Renal cortical epithelial cell (primary cell): ENCODE data around the gene ENAH. TPM values are rescaled to one million over a fixed set of nuclear protein-coding genes. Genes with fewer than 3 reads are reported as not detected.

ENCODE experiments used
- DNase-seq: peaks from one replicate; pipeline ENCODE4 v3.0.0-alpha.2; 2011; ENCODE audit warnings: low read depth
- total RNA-seq: library from RNA; depleted of rRNA; stranded (reverse); fragments of >200 nt; gene quantifications from 2 replicates; pipeline ENCODE4 v1.2.3, GENCODE V29; 2014

ENAH gene
- total RNA-seq, 1 donor from 2014 or later = 205 TPM

DNA sequence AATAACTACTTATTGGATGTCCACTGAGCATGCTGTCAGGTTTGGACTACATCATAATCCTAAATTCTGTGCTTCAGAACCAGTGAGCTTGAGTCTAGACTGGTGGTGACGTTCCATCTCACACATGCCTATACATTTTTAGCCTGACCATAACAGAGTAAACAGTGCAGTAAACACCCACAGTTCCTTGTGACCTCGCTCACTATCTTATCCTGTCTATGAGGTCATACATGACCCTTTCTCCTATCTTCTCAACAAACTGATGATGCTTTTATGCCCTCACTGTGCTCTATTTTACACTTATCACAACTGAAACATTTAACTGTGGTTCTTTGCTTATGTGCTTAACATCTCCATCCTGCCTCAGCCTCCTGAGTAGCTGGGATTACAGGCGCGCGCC, 91.2 kb downstream of the ENAH start:
- no peak for DNase-seq

DNA sequence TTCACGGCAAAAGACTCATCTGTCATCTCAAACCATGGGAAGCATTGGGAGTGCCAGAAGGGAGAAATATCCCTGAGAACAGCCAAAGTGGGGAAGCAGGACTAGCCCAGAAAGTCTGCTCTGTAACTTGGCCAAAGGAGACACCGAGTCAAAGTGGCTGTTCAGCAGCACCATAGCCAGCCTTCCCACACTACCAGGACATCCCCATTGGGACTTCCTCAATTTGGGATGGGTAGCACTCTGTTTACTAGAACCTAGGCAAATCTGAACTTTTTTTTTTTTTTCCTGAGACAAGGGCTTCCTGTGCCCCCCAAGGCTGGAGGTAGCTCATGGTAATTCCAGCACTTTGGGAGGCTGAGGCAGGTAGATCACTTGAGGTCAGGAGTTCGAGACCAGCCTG, 93.0 kb downstream of the ENAH start:
- no peak for DNase-seq

DNA sequence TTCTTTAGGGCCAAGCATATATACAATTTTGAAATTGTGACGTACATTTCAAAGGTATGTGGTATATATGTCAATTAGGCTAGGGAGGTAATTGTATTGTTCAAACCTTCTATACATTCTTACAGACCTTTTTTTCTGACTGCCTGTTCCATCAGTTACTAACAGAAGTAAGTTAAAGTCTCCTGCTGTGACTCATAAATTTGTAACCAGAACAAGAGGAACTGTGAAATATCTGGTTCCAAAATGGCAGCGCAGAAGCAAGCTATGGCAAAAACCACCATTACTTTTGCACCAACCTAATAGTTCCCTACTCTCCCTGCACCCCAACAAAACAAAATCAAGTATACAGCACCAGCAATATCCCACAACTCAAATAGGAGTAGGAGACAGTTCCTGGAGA, 93.6 kb downstream of the ENAH start:
- DNase-seq = no peak

DNA sequence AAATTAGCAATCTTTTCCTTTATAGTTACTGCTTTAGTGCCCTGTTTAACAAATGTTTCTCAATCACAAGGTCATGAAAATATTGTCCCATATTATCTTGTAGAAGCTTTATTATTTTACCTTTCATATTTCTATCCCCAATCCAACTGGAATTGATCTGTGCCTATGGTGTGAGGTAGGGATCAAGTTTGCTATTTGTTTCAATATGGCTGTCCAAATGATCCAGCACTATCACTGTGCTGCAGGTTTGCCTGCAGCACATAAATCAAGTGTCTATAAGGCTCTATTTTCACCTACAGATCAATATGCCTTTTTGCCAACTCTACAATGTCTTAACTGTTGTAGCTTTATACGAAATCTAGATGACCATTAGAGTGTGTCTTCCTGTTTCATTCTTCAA, 96.2 kb downstream of the ENAH start:
- DNase-seq = no peak

DNA sequence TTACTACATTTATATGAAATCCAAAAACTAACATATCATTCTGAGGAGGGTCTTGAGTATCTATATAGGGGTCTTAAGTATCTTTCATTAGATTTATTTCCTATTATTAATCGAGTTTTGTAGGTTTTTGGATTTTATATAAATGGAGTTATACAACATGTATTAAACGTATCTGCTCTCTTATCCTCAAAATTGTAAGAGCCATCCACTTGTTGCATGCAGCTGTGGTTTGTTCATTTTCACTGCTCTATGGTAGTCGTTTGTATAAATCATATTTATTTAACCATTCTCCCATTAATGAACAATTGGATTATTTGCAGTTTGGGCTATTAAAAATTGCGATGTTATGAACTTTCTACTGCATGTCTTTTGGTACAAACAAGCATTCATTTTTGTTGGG, 97.1 kb downstream of the ENAH start:
- no peak for DNase-seq

DNA sequence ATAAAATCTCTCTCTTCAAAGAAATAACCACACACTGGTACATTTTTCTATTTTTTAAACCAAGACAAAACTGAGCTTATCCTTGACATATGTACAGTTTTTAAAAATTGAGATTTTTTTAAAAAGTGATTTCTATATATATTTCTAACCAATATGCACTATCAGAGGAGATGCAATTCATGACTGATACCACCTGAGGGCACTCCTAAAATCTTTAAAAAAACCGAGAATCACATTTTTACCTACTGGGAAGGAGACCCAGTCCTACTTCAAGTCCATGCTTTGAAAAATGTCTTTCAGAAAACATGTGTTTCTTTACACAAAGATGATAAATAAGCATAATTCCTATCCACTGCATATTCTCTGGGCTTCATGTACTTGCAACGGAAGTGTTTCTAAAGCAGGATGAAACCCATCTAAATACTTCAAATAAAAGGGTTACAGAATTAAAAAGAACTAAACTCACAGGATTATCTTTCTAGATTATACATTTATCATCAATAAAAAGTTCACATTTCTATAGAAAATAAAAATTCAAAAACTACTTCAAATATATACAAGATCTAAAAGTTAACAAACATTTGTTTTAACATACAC, 98.6 kb downstream of the ENAH start:
- DNase-seq = peak; percentile 34

DNA sequence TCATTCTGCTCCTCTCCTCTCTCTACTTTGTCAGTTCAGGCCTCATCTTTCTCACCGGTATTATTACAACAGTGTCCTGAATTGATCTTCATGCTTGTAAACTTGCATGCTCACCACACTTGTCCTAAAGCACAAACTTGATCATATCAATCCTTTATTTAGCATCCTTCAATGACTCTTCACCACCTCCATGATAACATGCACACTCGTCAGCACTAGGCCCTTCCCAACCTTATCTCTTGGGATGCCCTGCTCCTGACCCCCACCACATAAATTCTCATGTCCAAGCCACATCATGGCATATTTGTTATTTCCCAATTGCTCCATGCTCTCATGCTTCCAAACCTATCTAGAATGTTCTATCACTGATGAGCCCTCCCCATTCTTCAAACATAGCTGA, 103.1 kb downstream of the ENAH start:
- DNase-seq = no peak

DNA sequence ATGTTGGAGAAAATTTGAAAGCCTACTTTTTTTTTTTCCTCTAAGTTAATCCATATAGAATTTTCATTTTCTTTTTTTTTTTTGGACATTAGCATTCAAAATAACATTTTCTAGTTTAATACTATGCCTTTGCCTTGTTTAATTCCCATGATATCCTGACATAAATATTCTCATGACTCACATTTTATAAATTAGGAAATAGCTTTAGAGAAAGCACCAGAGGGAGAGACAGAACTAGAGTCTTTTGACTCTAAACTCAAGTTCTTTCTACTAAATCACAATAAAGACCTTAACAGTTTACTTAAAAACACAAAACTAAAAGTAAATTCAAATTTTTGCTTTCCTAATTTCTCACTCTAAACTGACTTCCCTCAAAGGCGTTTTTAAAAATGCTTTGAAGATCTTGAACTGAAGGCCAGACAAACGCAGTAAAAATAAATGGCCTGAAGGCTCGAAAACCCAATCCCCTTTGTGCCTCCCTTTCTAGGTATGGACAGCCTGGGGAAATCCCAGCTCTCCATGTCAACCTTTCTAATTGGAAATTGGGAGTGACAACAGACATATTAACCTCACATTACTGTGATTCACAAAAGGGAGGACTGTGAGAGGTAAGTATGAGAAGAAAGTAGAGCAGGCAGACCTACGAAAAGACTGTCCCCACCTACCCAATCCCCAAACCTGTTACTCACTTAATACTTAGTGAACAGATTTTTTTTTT, 104.6 kb downstream of the ENAH start:
- no peak for DNase-seq

DNA sequence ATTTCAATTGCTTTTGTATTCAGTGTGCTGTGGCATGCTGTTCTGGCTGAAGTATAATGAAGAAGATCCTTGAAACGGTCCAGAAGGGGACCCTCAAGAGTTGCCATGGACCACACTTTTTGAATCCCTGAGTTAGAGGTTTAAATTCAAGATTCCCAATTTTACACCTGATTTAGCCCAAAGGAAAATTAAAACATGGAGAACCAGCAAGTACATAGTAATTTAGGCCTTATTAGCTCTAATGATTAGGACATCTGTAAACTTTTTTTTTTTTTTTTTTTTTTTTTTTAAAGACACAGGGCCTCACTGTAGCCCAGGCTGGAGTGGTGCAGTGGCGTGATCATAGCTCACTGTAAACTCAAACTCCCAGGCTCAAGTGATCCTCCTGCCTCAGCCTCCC, 107.3 kb downstream of the ENAH start:
- DNase-seq = no peak

DNA sequence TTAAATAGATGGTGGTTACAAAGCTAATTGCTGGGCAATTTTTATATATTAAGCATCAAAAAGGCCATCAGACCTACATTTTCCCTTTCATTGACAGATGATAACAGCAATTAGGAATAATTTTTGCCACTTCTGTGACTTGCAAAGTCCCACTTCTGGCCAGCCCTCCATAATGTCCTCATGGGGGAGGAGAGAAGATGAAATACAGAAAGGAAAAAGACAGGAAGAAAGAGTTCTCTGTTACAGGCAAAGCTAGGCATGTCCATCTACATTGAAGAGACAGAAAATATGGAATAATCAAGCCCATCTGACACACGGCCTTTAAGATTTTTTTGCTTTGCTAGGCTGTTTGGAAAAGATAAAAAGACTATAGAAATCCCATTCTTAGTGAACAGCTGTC, 108.0 kb downstream of the ENAH start:
- no peak for DNase-seq

DNA sequence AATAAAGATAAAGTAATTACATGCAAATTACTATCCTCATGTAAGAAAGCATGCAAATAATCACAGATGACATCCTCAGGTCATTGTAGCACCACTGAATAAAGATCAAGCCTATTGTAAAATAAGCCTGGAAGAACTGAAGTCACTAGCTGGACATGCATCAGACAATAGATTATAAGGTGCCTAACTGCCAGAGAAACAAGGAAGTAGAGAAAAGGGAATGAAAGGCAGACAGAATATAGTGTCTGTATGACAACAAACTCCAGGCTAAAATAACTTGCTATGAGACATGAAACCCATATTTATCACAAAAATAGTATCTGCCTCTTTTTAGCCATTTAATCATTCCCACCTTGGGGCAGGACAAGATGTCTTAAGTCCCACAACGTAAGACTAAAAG, 108.7 kb downstream of the ENAH start:
- DNase-seq = no peak

DNA sequence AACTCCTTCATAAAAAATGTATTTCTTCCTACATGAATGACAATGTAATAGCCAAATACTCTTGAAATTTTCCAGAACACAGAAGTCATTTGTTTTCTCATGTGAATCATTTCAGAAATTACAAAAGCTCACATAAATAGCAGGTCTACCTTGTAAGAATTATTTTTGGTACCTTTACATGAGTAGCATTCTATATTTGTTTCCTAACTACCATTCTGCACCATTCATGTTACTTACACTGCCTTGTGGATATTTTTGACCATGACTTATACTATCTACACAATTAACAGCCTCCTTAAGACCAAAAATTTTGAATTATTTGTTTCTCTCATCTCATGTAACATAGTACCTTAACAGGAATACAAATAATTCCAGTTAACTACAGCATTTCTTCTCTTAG, 109.6 kb downstream of the ENAH start:
- no peak for DNase-seq

DNA sequence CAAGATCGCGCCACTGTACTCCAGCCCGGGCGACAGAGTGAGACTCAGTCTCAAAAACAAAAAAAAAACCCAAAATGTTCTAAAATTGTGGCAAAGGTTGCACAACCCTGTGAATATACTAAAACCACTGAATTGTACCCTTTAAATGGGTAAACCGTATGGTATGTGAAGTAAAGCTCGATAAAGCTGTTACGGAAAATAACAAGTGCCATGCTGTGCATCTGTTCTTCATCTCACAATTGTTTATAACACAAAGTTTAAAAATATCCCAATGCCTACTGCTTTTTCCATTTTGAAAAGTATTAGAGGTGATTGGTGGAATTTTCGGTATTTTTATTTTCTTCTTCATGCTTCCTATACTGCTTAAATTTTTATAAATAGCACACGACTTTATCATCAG, 111.5 kb downstream of the ENAH start:
- DNase-seq = no peak

DNA sequence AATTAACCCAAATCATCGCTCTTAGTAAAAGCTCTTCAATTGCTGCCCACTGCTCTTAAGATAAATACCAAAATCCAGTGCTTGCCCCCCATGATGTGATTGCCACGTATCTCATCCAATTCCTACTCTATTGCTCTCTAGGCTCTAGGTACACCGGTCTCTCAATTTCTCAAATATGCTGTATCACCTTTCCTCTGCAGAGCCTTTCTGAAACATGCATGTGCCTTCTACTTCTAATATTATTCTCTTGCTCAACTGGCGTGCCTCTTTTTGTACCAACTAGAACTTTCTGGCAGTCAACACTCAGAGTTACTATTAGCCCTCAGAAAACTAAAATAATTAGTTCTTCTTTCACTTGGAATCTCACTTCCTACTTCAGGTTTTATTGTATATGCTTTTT, 113.3 kb downstream of the ENAH start:
- no peak for DNase-seq

DNA sequence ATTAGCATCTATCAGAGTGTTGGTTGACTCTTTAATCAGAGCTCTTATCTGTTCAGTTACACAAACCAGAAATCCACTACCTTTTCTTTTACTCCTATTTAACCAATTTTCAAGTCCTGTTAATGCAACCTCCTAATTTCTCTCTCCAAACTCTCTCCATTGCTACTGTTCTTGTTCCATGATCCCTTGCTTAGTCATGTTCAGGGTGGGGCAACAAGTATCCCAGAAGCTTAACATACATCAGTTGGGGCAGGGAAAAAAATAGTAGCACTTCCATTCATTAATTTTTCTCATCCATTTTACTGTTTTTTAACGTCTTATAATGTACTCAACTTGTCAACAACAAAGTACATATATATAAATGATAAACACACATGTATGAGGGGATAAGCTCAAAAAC, 113.9 kb downstream of the ENAH start:
- no peak for DNase-seq

DNA sequence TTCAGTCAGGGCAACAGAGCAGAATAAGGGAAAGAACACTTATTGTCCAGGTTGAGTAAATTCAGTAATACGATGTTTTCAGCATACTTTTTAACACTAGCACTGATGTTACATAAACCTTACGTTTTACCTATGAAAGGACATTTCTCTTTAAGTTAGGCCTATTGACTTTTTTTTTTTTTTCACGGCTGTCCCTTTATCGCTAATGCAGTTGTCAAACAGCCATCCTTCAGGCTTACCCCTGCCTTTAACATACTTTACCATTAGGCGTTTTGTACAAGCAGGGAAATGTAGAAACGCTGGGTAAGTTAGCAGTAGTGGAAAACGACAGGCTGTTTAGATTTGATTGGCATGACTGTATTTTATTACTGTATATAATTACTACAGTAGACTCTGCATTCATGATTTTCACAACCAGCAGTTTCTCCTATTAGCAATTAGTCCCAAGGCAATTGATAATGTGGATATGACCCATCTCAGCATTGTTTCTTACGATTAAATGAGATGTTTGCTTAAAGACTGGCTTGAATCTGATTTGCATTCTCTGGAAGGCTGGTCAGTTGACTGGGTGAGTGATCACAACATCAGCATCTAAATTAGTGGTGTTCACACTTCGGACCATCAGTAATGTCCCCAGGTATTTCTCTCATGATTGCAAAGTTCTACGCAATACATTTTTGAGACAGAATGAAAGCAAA, 115.2 kb downstream of the ENAH start:
- no peak for DNase-seq

DNA sequence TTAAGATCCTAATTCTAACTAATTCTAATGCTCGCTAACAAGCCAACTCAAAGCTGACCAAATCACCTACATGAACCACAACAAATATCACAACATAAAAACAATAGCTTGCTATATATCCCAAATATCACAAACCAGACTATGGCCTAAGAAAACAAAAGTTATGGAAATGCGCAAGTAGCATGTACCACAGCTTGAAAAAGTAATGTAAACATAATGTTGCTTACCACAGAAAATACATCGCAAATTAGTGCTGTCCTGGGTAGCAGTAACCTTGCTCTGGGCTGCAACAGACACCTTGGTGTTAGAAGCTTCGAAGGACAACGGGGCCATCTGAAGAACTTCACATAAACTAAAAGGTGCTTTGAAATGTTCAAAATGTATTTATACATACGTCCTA, 117.6 kb downstream of the ENAH start:
- DNase-seq = no peak

DNA sequence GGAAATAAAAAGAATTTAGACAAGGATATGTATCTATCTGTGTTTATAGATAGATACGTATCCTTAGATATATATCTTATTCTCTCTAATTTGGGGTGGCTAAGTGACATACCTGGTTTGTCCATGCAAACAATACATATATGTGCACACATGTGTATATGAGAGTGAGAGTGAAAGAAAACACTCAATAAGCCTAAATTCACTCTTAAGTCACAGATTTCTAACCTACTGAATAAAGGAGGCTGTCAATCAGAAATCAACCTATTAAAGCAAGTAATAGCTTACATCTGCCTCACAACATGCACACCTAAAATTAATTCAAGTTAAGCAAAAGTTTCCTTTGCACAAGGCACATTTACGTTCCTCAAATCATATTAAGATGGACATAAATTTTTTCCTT, 118.2 kb downstream of the ENAH start:
- no peak for DNase-seq

DNA sequence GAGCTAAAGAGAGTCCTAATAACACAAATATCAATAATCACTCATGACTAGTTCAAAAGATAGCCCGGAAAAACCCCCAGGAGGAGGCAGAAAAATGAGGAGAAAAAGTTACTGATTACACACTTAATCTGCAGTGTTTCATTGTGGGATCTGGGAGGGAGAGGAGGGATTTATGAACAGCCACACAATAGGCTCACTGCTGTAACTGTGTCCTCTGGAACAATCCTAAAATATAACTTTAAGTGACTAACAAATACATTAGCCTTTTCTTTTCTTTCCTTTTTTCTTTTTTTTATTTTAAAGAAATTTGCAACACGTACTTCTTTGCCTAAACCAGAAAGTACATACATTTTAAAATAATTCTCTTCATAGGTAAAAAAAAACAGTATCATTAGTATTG, 118.8 kb downstream of the ENAH start:
- DNase-seq = peak; percentile 12

DNA sequence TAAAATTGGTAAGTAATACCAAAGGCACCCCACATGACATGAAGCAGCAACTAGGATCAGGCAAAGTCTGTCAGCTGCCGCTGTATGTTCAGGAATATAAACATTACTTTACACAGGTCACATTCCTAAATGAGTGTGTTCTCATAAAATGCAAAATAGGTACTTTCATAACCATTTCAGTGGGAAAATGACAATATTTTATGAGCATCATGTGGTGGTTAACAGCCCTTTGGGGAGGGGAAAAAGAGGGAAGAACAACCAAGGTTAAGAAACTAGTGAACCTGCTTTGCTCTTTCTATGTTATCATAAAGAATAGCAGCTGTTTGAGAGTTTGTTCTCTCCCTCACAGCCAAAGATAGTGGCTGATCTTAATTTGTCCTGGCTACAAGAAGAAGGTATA, 119.7 kb downstream of the ENAH start:
- DNase-seq = peak; percentile 7

DNA sequence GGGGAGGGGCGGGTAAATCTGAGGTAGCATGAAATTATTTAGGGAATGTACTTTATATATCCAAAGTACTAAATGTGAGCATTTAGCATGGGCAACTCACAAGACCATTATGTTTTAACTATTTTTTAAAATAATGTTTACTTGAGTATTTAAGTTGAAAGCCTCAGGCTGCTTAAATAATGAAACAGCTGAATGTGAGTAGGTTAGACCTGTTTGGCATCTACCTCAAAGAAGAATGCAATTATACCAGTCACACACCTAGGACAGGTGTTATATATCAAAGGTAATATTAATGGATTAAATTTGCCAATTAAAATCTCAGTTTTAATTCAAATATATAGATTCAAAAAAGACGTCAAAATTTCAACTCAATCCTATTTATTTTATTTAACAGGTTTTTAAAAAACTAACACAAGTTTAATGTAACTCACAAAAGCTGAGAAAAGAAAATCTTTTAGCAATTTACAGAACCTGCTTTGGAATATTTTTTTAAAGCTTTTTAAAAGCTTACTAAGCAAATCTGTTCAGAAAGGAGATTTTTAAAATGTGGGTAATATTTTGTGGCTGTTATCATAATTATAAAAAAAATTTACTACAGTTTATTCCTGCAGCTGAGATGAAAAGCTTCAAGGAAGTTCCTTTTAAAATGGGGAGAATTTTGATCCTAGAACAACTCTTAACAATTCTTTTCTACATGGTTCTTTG, 120.5 kb downstream of the ENAH start:
- no peak for DNase-seq

DNA sequence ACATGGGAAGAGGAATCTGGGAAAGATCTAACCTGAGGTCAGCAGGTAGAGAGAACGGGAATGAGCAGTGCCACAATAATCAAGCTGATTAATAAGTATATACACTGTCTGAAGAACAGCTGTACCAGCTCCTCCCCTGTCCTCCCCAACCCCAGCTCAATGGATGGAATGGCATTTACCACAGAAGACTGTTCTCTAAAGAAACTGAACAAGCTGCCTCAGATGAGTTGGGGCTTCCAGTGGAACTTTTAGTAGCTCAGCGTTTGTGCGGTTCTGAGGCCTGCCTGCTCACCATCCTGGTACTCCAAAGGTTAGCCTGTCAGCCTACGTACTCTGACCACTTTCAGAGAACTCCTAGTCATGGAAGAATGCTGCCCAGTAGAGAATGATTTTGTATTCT, 123.2 kb downstream of the ENAH start:
- DNase-seq = no peak

DNA sequence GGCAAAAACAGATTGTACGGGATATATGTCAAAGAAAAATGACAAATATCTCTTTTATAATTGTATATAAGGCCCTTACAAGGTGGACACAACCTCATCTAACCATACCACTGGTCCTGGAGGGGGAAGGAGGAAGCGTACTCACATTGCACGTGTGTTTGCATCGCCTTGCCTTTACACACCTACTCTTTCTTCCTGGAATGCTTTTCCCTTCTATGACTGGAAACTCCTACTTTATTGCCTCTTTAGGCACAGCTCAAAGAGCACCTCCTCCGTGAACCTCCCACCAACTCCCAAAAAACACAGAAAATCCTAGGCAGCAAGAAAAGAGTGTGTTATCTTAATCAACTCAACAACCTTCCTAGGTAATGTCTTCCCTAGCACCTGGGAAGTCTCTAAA, 125.3 kb downstream of the ENAH start:
- DNase-seq = no peak
